ENCODE measurements around the gene OTP. TPM values are rescaled to one million over a fixed set of nuclear protein-coding genes. Genes with fewer than 3 reads are reported as not detected.
"Not testable (repeated sequence)": the region's sequence is repeated elsewhere in the genome, so short reads cannot be mapped to it uniquely, and the experiment has no call there.

OTP gene
- total RNA-seq, 1 experiment from 2014 or later, result not detected

GRCh38 chr5:77590347-77590746 is 48.2 kb downstream of the OTP start:
- ATAC-seq (no peak), DNase-seq (no peak)
- CTCF ChIA-PET, result no interaction called here
- H3K27me3 ChIP-seq (ENCODE audit: low read length), result peaks cover 15% of the 10 kb centered on the region
- H2AFZ ChIP-seq (ENCODE audit: low read length), result no peak overlapping the region
- H3K9ac ChIP-seq (ENCODE audit: low read length), result no peak overlapping the region
- no peaks in the 10 kb centered on the region for H3K9me2 ChIP-seq (replicated peaks; ENCODE audit: low read length)
- BruUV-seq (replicated peaks), result no TSS peak
- H4K20me1 ChIP-seq (ENCODE audit: low read length), result no peaks in the 10 kb centered on the region
- TF ChIP-seq EZH2phosphoT487 (IDR thresholded peaks at IDR 0.05; ENCODE audit: borderline replicate concordance, low read length), result no peak
- TF ChIP-seq CTCF (conservative IDR thresholded peaks at IDR 0.05; ENCODE audit: low read depth, low read length), result no peak
- no peaks in the 10 kb centered on the region for H3K9me3 ChIP-seq (ENCODE audit: low read length)
- H3K4me2 ChIP-seq (ENCODE audit: low read length), result no peak overlapping the region
- H3F3A ChIP-seq (ENCODE audit: low read length, unreplicated experiment), result no peaks in the 10 kb centered on the region
- H3K36me3 ChIP-seq (ENCODE audit: low read depth, low read length), result no peaks in the 10 kb centered on the region
- no peaks in the 10 kb centered on the region for H3K4me1 ChIP-seq (ENCODE audit: insufficient read depth, low read length)
- intact Hi-C loops (cut with micrococcal nuclease), result no loop called here
- no peak overlapping the region for H3K4me3 ChIP-seq (ENCODE audit: low read length)
- H3K27ac ChIP-seq (ENCODE audit: low read length), result no peak overlapping the region
- no peaks in the 10 kb centered on the region for H3K79me2 ChIP-seq (ENCODE audit: low read length)
- POLR2A ChIA-PET (ENCODE audit: unreplicated experiment), result interaction anchor here (0.6 kb wide), 1 partner anchor 8 kb away, joined by 9 read pairs; no protein-coding TSS in a partner anchor

DNA sequence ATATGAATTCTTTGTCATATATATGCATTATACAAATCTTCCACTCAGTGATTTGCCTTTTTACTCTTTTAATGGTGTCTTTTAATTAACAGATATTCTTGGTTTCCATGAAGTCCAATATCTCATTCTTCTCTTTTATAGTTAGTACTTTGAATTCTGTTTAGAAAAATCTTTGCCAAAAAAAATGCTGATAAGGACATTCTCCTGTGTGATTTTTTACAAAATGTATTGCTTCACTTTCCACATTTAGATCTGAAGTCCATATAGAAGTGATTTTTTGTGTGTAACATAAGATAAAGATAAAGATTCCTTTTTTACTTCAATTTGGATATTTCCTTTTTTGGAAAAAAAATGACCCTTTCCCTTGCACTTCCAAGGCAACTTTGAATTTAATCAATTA is 50.3 kb downstream of the OTP start:
- Histone ChIP-seq H3K4me2 (ENCODE audit: low read length) (no peak overlapping the region), H3K9me3 (ENCODE audit: low read length) (no peaks in the 10 kb centered on the region), H3K36me3 (ENCODE audit: low read depth, low read length) (no peaks in the 10 kb centered on the region), H2AFZ (ENCODE audit: low read length) (no peak overlapping the region), H3K79me2 (ENCODE audit: low read length) (no peaks in the 10 kb centered on the region), H3F3A (ENCODE audit: low read length, unreplicated experiment) (no peaks in the 10 kb centered on the region), H3K27ac (ENCODE audit: low read length) (no peak overlapping the region), H4K20me1 (ENCODE audit: low read length) (no peaks in the 10 kb centered on the region), H3K9me2 (replicated peaks; ENCODE audit: low read length) (no peaks in the 10 kb centered on the region), H3K4me1 (ENCODE audit: insufficient read depth, low read length) (no peaks in the 10 kb centered on the region), H3K9ac (ENCODE audit: low read length) (no peak overlapping the region), H3K4me3 (ENCODE audit: low read length) (no peak overlapping the region), H3K27me3 (ENCODE audit: low read length) (peaks cover 15% of the 10 kb centered on the region)
- no peak for DNase-seq
- ChIA-PET POLR2A (ENCODE audit: unreplicated experiment) (no interaction called here), CTCF (no interaction called here)
- TF ChIP-seq EZH2phosphoT487 (IDR thresholded peaks at IDR 0.05; ENCODE audit: borderline replicate concordance, low read length), result no peak
- TF ChIP-seq EZH2 (IDR thresholded peaks at IDR 0.05; ENCODE audit: low read length, unreplicated experiment), result no peak
- TF ChIP-seq CTCF (conservative IDR thresholded peaks at IDR 0.05; ENCODE audit: low read depth, low read length), result no peak
- no peak for ATAC-seq
- no TSS peak for BruUV-seq (replicated peaks)
- intact Hi-C loops (cut with micrococcal nuclease), result no loop called here

- H3K4me3 ChIP-seq (ENCODE audit: low read length), result no peak overlapping the region
- POLR2A ChIA-PET (ENCODE audit: unreplicated experiment), result no interaction called here
- no peak overlapping the region for H3K9ac ChIP-seq (ENCODE audit: low read length)
- BruUV-seq (replicated peaks), result no TSS peak
- H3K27ac ChIP-seq (ENCODE audit: low read length), result no peak overlapping the region
- no peaks in the 10 kb centered on the region for H3K9me2 ChIP-seq (replicated peaks; ENCODE audit: low read length)
- CTCF ChIA-PET, result no interaction called here
- intact Hi-C loops (cut with micrococcal nuclease), result no loop called here
- no peaks in the 10 kb centered on the region for H3K9me3 ChIP-seq (ENCODE audit: low read length)
- H3K4me1 ChIP-seq (ENCODE audit: insufficient read depth, low read length), result no peaks in the 10 kb centered on the region
- H3K27me3 ChIP-seq (ENCODE audit: low read length), result peaks cover 10% of the 10 kb centered on the region
- no peaks in the 10 kb centered on the region for H3K36me3 ChIP-seq (ENCODE audit: low read depth, low read length)
- H3K79me2 ChIP-seq (ENCODE audit: low read length), result no peaks in the 10 kb centered on the region
- no peaks in the 10 kb centered on the region for H4K20me1 ChIP-seq (ENCODE audit: low read length)
- ATAC-seq (no peak), DNase-seq (no peak)
- no peak overlapping the region for H2AFZ ChIP-seq (ENCODE audit: low read length)
- TF ChIP-seq CTCF (conservative IDR thresholded peaks at IDR 0.05; ENCODE audit: low read depth, low read length) (no peak), EZH2phosphoT487 (IDR thresholded peaks at IDR 0.05; ENCODE audit: borderline replicate concordance, low read length) (no peak), EZH2 (IDR thresholded peaks at IDR 0.05; ENCODE audit: low read length, unreplicated experiment) (no peak)
- H3F3A ChIP-seq (ENCODE audit: low read length, unreplicated experiment), result no peaks in the 10 kb centered on the region
- H3K4me2 ChIP-seq (ENCODE audit: low read length), result no peak overlapping the region
These were observed 52.4 kb downstream of the OTP start for GRCh38 chr5:77586101-77586500.

- H3K4me3 ChIP-seq (ENCODE audit: low read length); H3F3A ChIP-seq (ENCODE audit: low read length, unreplicated experiment); H3K27me3 ChIP-seq (ENCODE audit: low read length); DNase-seq; H4K20me1 ChIP-seq (ENCODE audit: low read length); H3K9ac ChIP-seq (ENCODE audit: low read length); ATAC-seq; H2AFZ ChIP-seq (ENCODE audit: low read length); H3K27ac ChIP-seq (ENCODE audit: low read length); CTCF ChIA-PET; H3K4me2 ChIP-seq (ENCODE audit: low read length); H3K4me1 ChIP-seq (ENCODE audit: insufficient read depth, low read length); POLR2A ChIA-PET (ENCODE audit: unreplicated experiment); H3K9me2 ChIP-seq (replicated peaks; ENCODE audit: low read length); H3K36me3 ChIP-seq (ENCODE audit: low read depth, low read length); intact Hi-C loops (cut with micrococcal nuclease); BruUV-seq (replicated peaks); H3K9me3 ChIP-seq (ENCODE audit: low read length); H3K79me2 ChIP-seq (ENCODE audit: low read length): not testable (repeated sequence)
These were observed 56.4 kb downstream of the OTP start for GRCh38 chr5:77582143-77582542.

Data from PC-3 (cell line).